SH-SY5Y (cell line): ENCODE results near the gene LST1.

Experiments
- GATA2 ChIP-seq: IDR thresholded peaks from 2 replicates; pipeline ENCODE4 v1.6.1; 2011; ENCODE audit warnings: mild to moderate bottlenecking, low read depth, low read length
- GATA3 ChIP-seq: IDR thresholded peaks from 2 replicates; pipeline ENCODE4 v1.6.1; 2011; ENCODE audit warnings: low read depth, mild to moderate bottlenecking, low read length, moderate library complexity

Gene LST1

GRCh38 chr6:31586599-31587281, 663 bp downstream of the LST1 start:
- no peak for TF ChIP-seq GATA3
- TF ChIP-seq GATA2 = no peak

- TF ChIP-seq GATA3 (no peak), GATA2 (no peak)
Measured at GRCh38 chr6:31587791-31588777, 2.0 kb downstream of the LST1 start.

- no peak for TF ChIP-seq GATA3
- no peak for TF ChIP-seq GATA2
Measured at GRCh38 chr6:31588871-31589650, 3.0 kb downstream of the LST1 start.

GRCh38 chr6:31592396-31592771, 6.3 kb downstream of the LST1 start:
- TF ChIP-seq GATA2 (no peak), GATA3 (no peak)

GRCh38 chr6:31597006-31597405, 10.9 kb downstream of the LST1 start:
- TF ChIP-seq GATA3 (no peak), GATA2 (no peak)

GRCh38 chr6:31607317-31607716, 21.2 kb downstream of the LST1 start:
- TF ChIP-seq GATA2 (no peak), GATA3 (no peak)

GRCh38 chr6:31609519-31610406, 23.7 kb downstream of the LST1 start:
- TF ChIP-seq GATA2 (no peak), GATA3 (no peak)

GRCh38 chr6:31610968-31611367, 24.9 kb downstream of the LST1 start:
- no peak for TF ChIP-seq GATA2
- no peak for TF ChIP-seq GATA3

GRCh38 chr6:31614075-31614619, 28.1 kb downstream of the LST1 start:
- TF ChIP-seq GATA3 = no peak
- no peak for TF ChIP-seq GATA2

GRCh38 chr6:31614684-31615578, 28.9 kb downstream of the LST1 start, which contains the start of gene AIF1:
Gene AIF1, plus strand, starts transcription at chr6:31615234. Its CDS starts 96 bp downstream, at chr6:31615330.
- TF ChIP-seq GATA3 (no peak), GATA2 (no peak)

GRCh38 chr6:31615748-31616147, 29.7 kb downstream of the LST1 start:
- no peak for TF ChIP-seq GATA2

GRCh38 chr6:31617010-31617409, 30.9 kb downstream of the LST1 start:
- TF ChIP-seq GATA3 (no peak), GATA2 (no peak)

- TF ChIP-seq GATA3 (no peak), GATA2 (no peak)
Measured at GRCh38 chr6:31619805-31620585, 33.9 kb downstream of the LST1 start.
